DOHH2 (cell line): ENCODE results near the gene BPIFB2.

Source experiments
- H3F3A ChIP-seq: fragments of 200-600 bp; sonication (generic), shearing (Covaris generic); 2 replicates; pipeline ENCODE4 v1.6.0; 2016; ENCODE audit warnings: antibody characterized with exemption, mild to moderate bottlenecking; ENCODE audit not compliant: control insufficient read depth, insufficient read depth
- H3K27ac ChIP-seq: fragments of 200-600 bp; sonication (generic); 2 replicates; pipeline ENCODE4 v1.5.1; 2014; ENCODE audit warnings: low read depth, mild to moderate bottlenecking, low read length, moderate library complexity
- H3K27me3 ChIP-seq: fragments of 200-600 bp; sonication (generic); 2 replicates; pipeline ENCODE4 v1.6.1; 2014; ENCODE audit warnings: mild to moderate bottlenecking, low read length, mixed read lengths; ENCODE audit not compliant: control insufficient read depth
- H3K36me3 ChIP-seq: fragments of 200-600 bp; sonication (generic); 2 replicates; pipeline ENCODE4 v1.6.1; 2014; ENCODE audit warnings: mild to moderate bottlenecking, low read length, moderate library complexity, mixed read lengths; ENCODE audit not compliant: control insufficient read depth
- H3K4me1 ChIP-seq: fragments of 200-600 bp; sonication (generic); 2 replicates; pipeline ENCODE4 v1.6.1; 2014; ENCODE audit warnings: mild to moderate bottlenecking, low read length, mixed read lengths; ENCODE audit not compliant: control insufficient read depth
- H3K4me2 ChIP-seq: fragments of 200-600 bp; sonication (generic); 2 replicates; pipeline ENCODE4 v1.6.0; 2014; ENCODE audit warnings: mild to moderate bottlenecking, low read length, moderate library complexity
- H3K4me3 ChIP-seq: fragments of 200-600 bp; sonication (generic); 2 replicates; pipeline ENCODE4 v1.5.1; 2014; ENCODE audit warnings: mild to moderate bottlenecking, low read length, mixed read lengths
- H3K79me2 ChIP-seq: fragments of 200-600 bp; sonication (generic); 2 replicates; pipeline ENCODE4 v1.6.1; 2014; ENCODE audit warnings: mild to moderate bottlenecking, low read length, mixed read lengths; ENCODE audit not compliant: control insufficient read depth
- H3K9me2 ChIP-seq: fragments of 200-600 bp; sonication (generic); replicated peaks from 2 replicates; pipeline ENCODE4 v1.6.1; 2014; ENCODE audit warnings: mild to moderate bottlenecking, low read length, mixed read lengths; ENCODE audit not compliant: control insufficient read depth
- H3K9me3 ChIP-seq: fragments of 200-600 bp; sonication (generic); 2 replicates; pipeline ENCODE4 v1.6.1; 2014; ENCODE audit warnings: antibody characterized with exemption, low read length, mixed read lengths; ENCODE audit not compliant: control insufficient read depth, insufficient read depth
- H4K20me1 ChIP-seq: fragments of 200-600 bp; sonication (generic); 2 replicates; pipeline ENCODE4 v1.6.0; 2014; ENCODE audit warnings: low read depth, mild to moderate bottlenecking, antibody characterized with exemption, low read length, moderate library complexity; ENCODE audit not compliant: control insufficient read depth, insufficient read depth
- EZH2phosphoT487 ChIP-seq: fragments of 200-600 bp; sonication (generic); IDR thresholded peaks from 2 replicates; pipeline ENCODE4 v1.6.1; 2017; ENCODE audit warnings: borderline replicate concordance, mild to moderate bottlenecking, antibody characterized with exemption, low read length, moderate library complexity, mixed read lengths
- TF ChIP-seq, protein P1 (sequence below): fragments of 200-600 bp; sonication (generic); IDR thresholded peaks from one replicate; pipeline ENCODE4 v1.5.1; 2014; ENCODE audit warnings: antibody characterized with exemption, mild to moderate bottlenecking, low read depth, low read length; ENCODE audit not compliant: poor library complexity, severe bottlenecking

BPIFB2 gene

DNA sequence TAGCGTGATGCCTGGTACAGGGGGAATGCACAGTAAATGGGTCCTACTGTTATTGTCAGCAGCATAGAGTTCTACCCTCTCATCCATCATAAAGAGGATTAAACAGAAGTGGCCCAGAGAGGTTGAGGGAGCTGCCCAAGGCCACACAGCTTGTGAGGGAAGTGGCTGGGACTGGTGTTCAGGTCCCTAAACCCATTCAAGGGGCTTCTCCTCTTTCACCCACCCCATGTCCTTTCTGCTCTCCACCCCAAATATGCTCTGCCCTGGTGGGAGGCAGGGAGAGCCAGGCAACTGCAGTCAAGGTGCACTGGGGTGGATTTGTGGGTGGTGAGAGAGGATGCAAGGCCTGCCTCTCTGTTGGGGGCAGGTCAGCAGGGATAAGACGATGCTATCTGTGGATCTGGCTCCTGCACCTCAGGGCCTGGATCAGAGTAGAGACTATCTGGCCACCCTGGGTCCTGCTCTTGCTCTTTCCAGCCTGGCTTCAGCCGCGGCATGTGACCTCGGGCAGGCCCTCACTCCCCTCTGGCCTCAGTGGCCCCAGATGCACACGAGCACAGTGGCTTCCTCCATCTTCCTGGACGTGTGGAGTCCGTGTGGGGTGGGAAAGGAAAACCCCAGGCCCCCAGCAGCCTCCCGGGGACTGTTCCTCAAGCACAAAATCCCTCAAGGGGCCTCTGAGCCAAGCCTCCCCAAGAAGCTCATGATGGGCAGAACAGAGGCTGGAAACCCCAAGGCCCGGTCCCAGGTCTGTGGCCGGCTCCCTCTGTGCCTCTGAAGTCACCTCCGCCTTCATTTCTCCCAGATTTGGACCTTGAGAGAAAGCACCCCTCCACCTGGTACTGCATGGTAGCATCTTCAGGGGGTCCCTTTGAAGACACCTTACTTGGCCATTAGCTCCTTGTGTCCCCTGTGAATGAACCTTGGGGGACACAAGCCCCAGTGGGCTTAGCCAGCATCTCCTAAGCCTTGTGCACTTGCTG, 20.6 kb downstream of the BPIFB2 start:
- no peaks in the 10 kb centered on the region for H3K4me1 ChIP-seq
- no peaks in the 10 kb centered on the region for H3K79me2 ChIP-seq
- TF ChIP-seq EZH2phosphoT487 = no peak
- TF ChIP-seq, protein P1, sequence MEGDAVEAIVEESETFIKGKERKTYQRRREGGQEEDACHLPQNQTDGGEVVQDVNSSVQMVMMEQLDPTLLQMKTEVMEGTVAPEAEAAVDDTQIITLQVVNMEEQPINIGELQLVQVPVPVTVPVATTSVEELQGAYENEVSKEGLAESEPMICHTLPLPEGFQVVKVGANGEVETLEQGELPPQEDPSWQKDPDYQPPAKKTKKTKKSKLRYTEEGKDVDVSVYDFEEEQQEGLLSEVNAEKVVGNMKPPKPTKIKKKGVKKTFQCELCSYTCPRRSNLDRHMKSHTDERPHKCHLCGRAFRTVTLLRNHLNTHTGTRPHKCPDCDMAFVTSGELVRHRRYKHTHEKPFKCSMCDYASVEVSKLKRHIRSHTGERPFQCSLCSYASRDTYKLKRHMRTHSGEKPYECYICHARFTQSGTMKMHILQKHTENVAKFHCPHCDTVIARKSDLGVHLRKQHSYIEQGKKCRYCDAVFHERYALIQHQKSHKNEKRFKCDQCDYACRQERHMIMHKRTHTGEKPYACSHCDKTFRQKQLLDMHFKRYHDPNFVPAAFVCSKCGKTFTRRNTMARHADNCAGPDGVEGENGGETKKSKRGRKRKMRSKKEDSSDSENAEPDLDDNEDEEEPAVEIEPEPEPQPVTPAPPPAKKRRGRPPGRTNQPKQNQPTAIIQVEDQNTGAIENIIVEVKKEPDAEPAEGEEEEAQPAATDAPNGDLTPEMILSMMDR = no peak
- H3F3A ChIP-seq = no peaks in the 10 kb centered on the region
- no peaks in the 10 kb centered on the region for H4K20me1 ChIP-seq
- no peaks in the 10 kb centered on the region for H3K36me3 ChIP-seq
- no peaks in the 10 kb centered on the region for H3K27me3 ChIP-seq
- no peak overlapping the region for H3K27ac ChIP-seq
- H3K4me2 ChIP-seq = no peak overlapping the region
- H3K9me3 ChIP-seq = no peaks in the 10 kb centered on the region
- no peak overlapping the region for H3K4me3 ChIP-seq
- no peaks in the 10 kb centered on the region for H3K9me2 ChIP-seq

DNA sequence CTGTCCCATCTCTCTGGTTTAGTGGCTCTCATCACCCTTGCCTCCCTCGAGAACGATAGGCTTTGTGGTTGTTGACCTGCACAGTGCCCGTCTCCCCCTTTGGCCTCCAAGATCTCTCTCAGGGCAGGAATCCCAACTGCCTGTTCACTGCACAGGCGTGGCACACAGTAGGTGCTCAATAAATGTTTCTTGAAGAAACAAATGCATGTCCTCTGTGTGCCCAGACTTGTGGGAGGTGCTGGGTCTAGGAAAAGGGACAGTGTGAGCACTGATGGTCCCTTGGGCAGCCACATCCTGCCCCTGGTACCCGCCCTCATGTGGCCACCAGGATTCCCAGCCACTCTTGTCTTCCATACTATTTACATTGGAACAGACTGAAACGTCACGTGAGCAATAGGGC, 21.4 kb downstream of the BPIFB2 start:
- H3K9me2 ChIP-seq = no peaks in the 10 kb centered on the region
- no peak overlapping the region for H3K27ac ChIP-seq
- TF ChIP-seq EZH2phosphoT487 = no peak
- TF ChIP-seq, protein P1 = no peak
- H4K20me1 ChIP-seq = no peaks in the 10 kb centered on the region
- H3F3A ChIP-seq = no peaks in the 10 kb centered on the region
- H3K9me3 ChIP-seq = no peaks in the 10 kb centered on the region
- H3K4me1 ChIP-seq = no peaks in the 10 kb centered on the region
- H3K4me2 ChIP-seq = no peak overlapping the region
- no peaks in the 10 kb centered on the region for H3K36me3 ChIP-seq
- no peaks in the 10 kb centered on the region for H3K79me2 ChIP-seq
- H3K4me3 ChIP-seq = no peak overlapping the region
- no peaks in the 10 kb centered on the region for H3K27me3 ChIP-seq

DNA sequence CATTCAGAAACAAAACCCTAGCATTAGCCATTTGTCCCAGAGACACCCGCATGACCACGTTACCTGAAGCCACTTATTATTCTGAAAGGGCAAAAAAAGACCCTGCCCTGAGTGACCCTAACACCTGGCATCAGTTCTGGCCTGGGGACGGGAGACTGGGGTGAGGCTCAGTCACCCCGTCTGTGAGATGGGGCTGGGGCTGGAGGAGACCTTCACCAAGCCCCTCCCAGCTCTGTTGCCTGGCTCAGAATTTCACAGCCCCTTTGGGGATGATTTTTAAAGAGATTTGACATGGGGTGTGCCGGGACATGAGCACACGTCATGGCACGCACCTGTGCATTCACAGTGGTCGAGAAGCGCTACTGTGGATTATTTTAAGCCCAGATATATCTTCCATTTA, 22.6 kb downstream of the BPIFB2 start:
- H3K4me3 ChIP-seq = no peak overlapping the region
- no peaks in the 10 kb centered on the region for H3K36me3 ChIP-seq
- TF ChIP-seq EZH2phosphoT487 = no peak
- TF ChIP-seq, protein P1 = no peak
- no peak overlapping the region for H3K27ac ChIP-seq
- no peaks in the 10 kb centered on the region for H3K27me3 ChIP-seq
- no peak overlapping the region for H3K4me2 ChIP-seq
- H3F3A ChIP-seq = no peaks in the 10 kb centered on the region
- no peaks in the 10 kb centered on the region for H3K4me1 ChIP-seq
- no peaks in the 10 kb centered on the region for H3K9me3 ChIP-seq
- H4K20me1 ChIP-seq = no peaks in the 10 kb centered on the region
- no peaks in the 10 kb centered on the region for H3K9me2 ChIP-seq
- H3K79me2 ChIP-seq = no peaks in the 10 kb centered on the region
